GM12872 (cell line): Measurements from ENCODE around the gene NPM3.

Experiments
- CTCF ChIP-seq: IDR thresholded peaks from 3 replicates; pipeline ENCODE4 v1.5.1; 2011; ENCODE audit warnings: low read depth, mild to moderate bottlenecking, low read length, moderate library complexity; ENCODE audit not compliant: insufficient read depth

The NPM3 gene

GRCh38 chr10:101782811-101783735 lies at the start of gene NPM3:
NPM3 (minus strand) TSS chr10:101783446; CDS start chr10:101783390, 56 bp downstream.
- TF ChIP-seq CTCF, result no peak

- no peak for TF ChIP-seq CTCF
Measured at GRCh38 chr10:101832325-101832771, 49.1 kb upstream of the NPM3 start.

GRCh38 chr10:101831169-101831811 lies 48.0 kb upstream of the NPM3 start:
- TF ChIP-seq CTCF, result no peak

GRCh38 chr10:101830322-101831168 lies 47.3 kb upstream of the NPM3 start:
- no peak for TF ChIP-seq CTCF

- no peak for TF ChIP-seq CTCF
Measured at GRCh38 chr10:101829561-101830315, 46.5 kb upstream of the NPM3 start.

- no peak for TF ChIP-seq CTCF
Measured at GRCh38 chr10:101828766-101829551, 45.7 kb upstream of the NPM3 start.
